ENCODE data around the gene PACS1.
"Not testable (repeated sequence)": the region's sequence is repeated elsewhere in the genome, so short reads cannot be mapped to it uniquely, and the experiment has no call there.

PACS1 gene

GRCh38 chr11:66231561-66231960 is 161.5 kb downstream of the PACS1 start:
- DNase-seq, result no peak

GRCh38 chr11:66232769-66233168 is 162.7 kb downstream of the PACS1 start:
- no peak for DNase-seq

- no peak for DNase-seq
Measured at GRCh38 chr11:66233301-66233700, 163.2 kb downstream of the PACS1 start.

GRCh38 chr11:66235141-66235540 is 165.1 kb downstream of the PACS1 start:
- no peak for DNase-seq

GRCh38 chr11:66237867-66238266 is 167.8 kb downstream of the PACS1 start:
- no peak for DNase-seq

- DNase-seq, result no peak
Measured at GRCh38 chr11:66238786-66239413, 168.8 kb downstream of the PACS1 start.

- no peak for DNase-seq
Measured at GRCh38 chr11:66239511-66239910, 169.4 kb downstream of the PACS1 start.

- DNase-seq, result no peak
Measured at GRCh38 chr11:66239998-66240780, 170.1 kb downstream of the PACS1 start.

GRCh38 chr11:66240781-66241136 is 170.7 kb downstream of the PACS1 start:
- no peak for DNase-seq

GRCh38 chr11:66242095-66242765 is 172.2 kb downstream of the PACS1 start:
- no peak for DNase-seq

GRCh38 chr11:66243782-66244535 is 173.9 kb downstream of the PACS1 start:
- no peak for DNase-seq

- no peak for DNase-seq
Measured at GRCh38 chr11:66247295-66247694, 177.2 kb downstream of the PACS1 start.

- DNase-seq, result no peak
Measured at GRCh38 chr11:66247801-66248200, 177.7 kb downstream of the PACS1 start.

- DNase-seq, result no peak
Measured at GRCh38 chr11:66248903-66249302, 178.8 kb downstream of the PACS1 start.

GRCh38 chr11:66251809-66252208 is 181.7 kb downstream of the PACS1 start:
- no peak for DNase-seq

- not testable (repeated sequence) for DNase-seq
Measured at GRCh38 chr11:66253081-66253480, 183.0 kb downstream of the PACS1 start.

- DNase-seq, result no peak
Measured at GRCh38 chr11:66258473-66258893, 188.4 kb downstream of the PACS1 start.

GRCh38 chr11:66259225-66259624 is 189.2 kb downstream of the PACS1 start:
- no peak for DNase-seq

GRCh38 chr11:66259956-66260355 is 189.9 kb downstream of the PACS1 start:
- DNase-seq, result no peak

GRCh38 chr11:66261578-66261977 is 191.5 kb downstream of the PACS1 start:
- no peak for DNase-seq

GRCh38 chr11:66262191-66262590 is 192.1 kb downstream of the PACS1 start:
- no peak for DNase-seq

- no peak for DNase-seq
Measured at GRCh38 chr11:66262696-66263095, 192.6 kb downstream of the PACS1 start.

GRCh38 chr11:66263231-66263630 is 193.2 kb downstream of the PACS1 start:
- no peak for DNase-seq
